Left renal cortex interstitium (tissue), 4 donors: Measurements from ENCODE around the gene KAT8. TPM values are rescaled to one million over a fixed set of nuclear protein-coding genes. Genes with fewer than 3 reads are reported as not detected.

Experiments used
- DNase-seq, 4 donors: peaks; one replicate each; pipeline ENCODE4 v3.0.0-alpha.2; 2013; ENCODE audit warnings: low read depth in 4 of 4, low spot score in 2 of 4, missing footprints in 1 of 4
- polyA plus RNA-seq, 4 donors: library from polyadenylated mRNA; unstranded; fragments of 120-200 nt; gene quantifications; one replicate each; pipeline ENCODE4 v1.2.1, GENCODE V29; 2013; ENCODE audit not compliant: insufficient read length in 4 of 4

KAT8 gene
- 10 to 100 TPM; 56.6 to 86.1 (median 70.4) TPM for polyA plus RNA-seq

GRCh38 chr16:31117384-31118222, at the start of gene KAT8:
TSS of gene KAT8 (plus strand) at chr16:31117664. CDS start at chr16:31117682, 18 bp downstream.
- peak; percentile 87 to 98 (median 94) for DNase-seq

- no peak for DNase-seq
These were observed 45.6 kb upstream of the KAT8 start for GRCh38 chr16:31071861-31072260.

- no peak for DNase-seq
These were observed 44.8 kb upstream of the KAT8 start for GRCh38 chr16:31072540-31073141.

- DNase-seq = peak; percentile 83 to 91 (median 87)
These were observed 44.1 kb upstream of the KAT8 start for GRCh38 chr16:31073142-31073969.

- DNase-seq = peak; percentile 90 to 99 (median 98)
These were observed 43.3 kb upstream of the KAT8 start, which contains the start of the genes ZNF646 and ZNF668 for GRCh38 chr16:31073970-31074813. TSS of gene ZNF646 (plus strand) at chr16:31074422. CDS start at chr16:31076325, 1,903 bp downstream. TSS of gene ZNF668 (minus strand) at chr16:31074240. CDS start at chr16:31064459, 9,781 bp downstream.

GRCh38 chr16:31074814-31075183, 42.7 kb upstream of the KAT8 start:
- no peak for DNase-seq

- DNase-seq = no peak
These were observed 41.1 kb upstream of the KAT8 start for GRCh38 chr16:31076319-31076718.

GRCh38 chr16:31077024-31077423, 40.4 kb upstream of the KAT8 start:
- DNase-seq = no peak

- DNase-seq = no peak
These were observed 39.7 kb upstream of the KAT8 start for GRCh38 chr16:31077592-31078396.

- DNase-seq = no peak
These were observed 38.7 kb upstream of the KAT8 start for GRCh38 chr16:31078597-31079341.

- no peak for DNase-seq
These were observed 38.0 kb upstream of the KAT8 start for GRCh38 chr16:31079342-31079944.

- no peak for DNase-seq
These were observed 37.3 kb upstream of the KAT8 start for GRCh38 chr16:31080035-31080629.

- no peak for DNase-seq
These were observed 36.6 kb upstream of the KAT8 start for GRCh38 chr16:31080756-31081419.

- no peak for DNase-seq
These were observed 35.8 kb upstream of the KAT8 start for GRCh38 chr16:31081428-31082351.

- DNase-seq = no peak
These were observed 35.0 kb upstream of the KAT8 start for GRCh38 chr16:31082368-31083045.
